ENCODE measurements around the gene ATG13. TPM values are rescaled to one million over a fixed set of nuclear protein-coding genes. Genes with fewer than 3 reads are reported as not detected.

ATG13 gene
- total RNA-seq, 2 experiments from 2014 or later, result 95.7 to 102 TPM

DNA sequence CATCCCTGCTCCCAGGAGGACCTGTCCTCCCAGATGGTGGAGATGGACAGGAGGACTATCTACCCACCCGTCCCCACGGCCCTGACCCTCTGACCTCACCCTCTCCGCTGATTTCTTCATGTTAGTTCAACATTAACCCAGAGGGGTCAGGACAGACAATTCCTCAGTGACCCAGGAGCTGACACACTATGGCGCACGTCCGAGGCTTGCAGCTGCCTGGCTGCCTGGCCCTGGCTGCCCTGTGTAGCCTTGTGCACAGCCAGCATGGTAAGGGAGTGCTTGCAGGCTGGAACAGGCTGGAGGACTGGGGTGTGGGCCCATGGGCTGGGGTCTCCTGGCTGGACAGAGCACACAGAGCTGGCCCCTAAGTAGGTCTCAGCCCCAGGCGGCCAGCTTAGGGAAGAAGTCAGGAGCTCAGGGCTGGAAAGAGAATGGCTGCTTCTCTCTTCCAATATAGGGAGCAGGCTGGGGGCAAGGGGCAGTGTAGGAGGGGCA is 101.7 kb downstream of the ATG13 start, which contains the start of gene F2:
TSS of gene F2 (plus strand) at position 166 of the 495 bp plus-strand sequence. CDS start at position 189, 23 bp downstream.
- no peak within 1 kb of the TSS for H3K27ac ChIP-seq (ENCODE audit: low read depth in 1 of 2, low read length in 2 of 2)
- H3K4me3 ChIP-seq (ENCODE audit: low read length), result no peak within 1 kb of the TSS
- TF ChIP-seq, protein P1, sequence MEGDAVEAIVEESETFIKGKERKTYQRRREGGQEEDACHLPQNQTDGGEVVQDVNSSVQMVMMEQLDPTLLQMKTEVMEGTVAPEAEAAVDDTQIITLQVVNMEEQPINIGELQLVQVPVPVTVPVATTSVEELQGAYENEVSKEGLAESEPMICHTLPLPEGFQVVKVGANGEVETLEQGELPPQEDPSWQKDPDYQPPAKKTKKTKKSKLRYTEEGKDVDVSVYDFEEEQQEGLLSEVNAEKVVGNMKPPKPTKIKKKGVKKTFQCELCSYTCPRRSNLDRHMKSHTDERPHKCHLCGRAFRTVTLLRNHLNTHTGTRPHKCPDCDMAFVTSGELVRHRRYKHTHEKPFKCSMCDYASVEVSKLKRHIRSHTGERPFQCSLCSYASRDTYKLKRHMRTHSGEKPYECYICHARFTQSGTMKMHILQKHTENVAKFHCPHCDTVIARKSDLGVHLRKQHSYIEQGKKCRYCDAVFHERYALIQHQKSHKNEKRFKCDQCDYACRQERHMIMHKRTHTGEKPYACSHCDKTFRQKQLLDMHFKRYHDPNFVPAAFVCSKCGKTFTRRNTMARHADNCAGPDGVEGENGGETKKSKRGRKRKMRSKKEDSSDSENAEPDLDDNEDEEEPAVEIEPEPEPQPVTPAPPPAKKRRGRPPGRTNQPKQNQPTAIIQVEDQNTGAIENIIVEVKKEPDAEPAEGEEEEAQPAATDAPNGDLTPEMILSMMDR (IDR thresholded peaks at IDR 0.05), result no peak
- intact Hi-C loops (cut with DNase I, micrococcal nuclease), result no loop called here
- peaks cover 13% of the 10 kb centered on the region for H3K4me1 ChIP-seq (ENCODE audit: insufficient read depth, low read length)
- peaks cover 9% of the 10 kb centered on the region for H3K4me1 Mint-ChIP-seq (ENCODE audit: low read depth)
- H3K9me3 ChIP-seq (ENCODE audit: control insufficient read depth in 1 of 2, insufficient read depth in 1 of 2, low read length in 2 of 2), result no peaks in the 10 kb centered on the region
- no peaks in the 10 kb centered on the region for H3K27me3 ChIP-seq (ENCODE audit: control insufficient read depth in 1 of 2, insufficient read depth in 2 of 2, low read length in 2 of 2)
- ChIA-PET POLR2A (interaction anchor here (0.5 to 1.9 kb wide), 2 partner anchors 19 to 92 kb away, joined by 3 to 7 read pairs; partner anchors contain the start of genes ARHGAP1 and ZNF408), CTCF (no interaction called here)
- H3K36me3 ChIP-seq (ENCODE audit: insufficient read depth, low read length), result no peaks in the 10 kb centered on the region
- no peak for DNase-seq
- H3K27me3 Mint-ChIP-seq, result no peaks in the 10 kb centered on the region
- H3K36me3 Mint-ChIP-seq (ENCODE audit: low read depth), result no peaks in the 10 kb centered on the region
- no peak within 1 kb of the TSS for H3K27ac Mint-ChIP-seq
- no peak within 1 kb of the TSS for H3K4me3 Mint-ChIP-seq
- ATAC-seq (ENCODE audit: poor library complexity), result no peak
- H3K9me3 Mint-ChIP-seq, result no peaks in the 10 kb centered on the region

DNA sequence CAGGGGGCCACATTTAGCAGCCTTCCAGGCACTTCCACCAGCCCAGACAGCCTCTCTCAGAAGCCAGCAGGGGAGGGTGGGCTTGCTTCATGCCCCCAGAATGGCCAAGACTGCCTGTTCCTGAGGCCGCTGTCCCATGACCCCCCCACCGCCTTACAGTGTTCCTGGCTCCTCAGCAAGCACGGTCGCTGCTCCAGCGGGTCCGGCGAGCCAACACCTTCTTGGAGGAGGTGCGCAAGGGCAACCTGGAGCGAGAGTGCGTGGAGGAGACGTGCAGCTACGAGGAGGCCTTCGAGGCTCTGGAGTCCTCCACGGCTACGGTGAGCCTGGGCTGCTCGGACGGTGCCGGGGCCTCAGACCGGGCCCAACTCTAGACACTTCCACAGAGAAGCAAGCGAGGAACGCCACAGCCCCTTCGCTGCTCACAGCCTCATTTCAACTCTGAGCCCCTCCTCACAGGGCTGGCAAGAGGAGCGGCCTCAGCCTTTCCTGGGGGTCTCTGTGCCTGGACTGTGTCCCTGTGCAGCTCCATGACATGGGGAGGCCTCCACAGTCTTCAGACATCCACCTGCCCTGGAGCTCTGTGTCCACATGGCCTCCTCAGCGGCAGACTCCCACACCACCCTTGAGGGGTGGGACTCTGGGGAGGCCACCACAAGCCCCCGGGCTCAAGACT is 102.3 kb downstream of the ATG13 start:
- TF ChIP-seq, protein P1 (IDR thresholded peaks at IDR 0.05), result no peak
- DNase-seq (no peak), ATAC-seq (ENCODE audit: poor library complexity) (no peak)
- H3K4me3 Mint-ChIP-seq, result no peak overlapping the region
- peaks cover 9% of the 10 kb centered on the region for H3K4me1 Mint-ChIP-seq (ENCODE audit: low read depth)
- CTCF ChIA-PET, result no interaction called here
- H3K36me3 Mint-ChIP-seq (ENCODE audit: low read depth), result no peaks in the 10 kb centered on the region
- Histone ChIP-seq H3K4me1 (ENCODE audit: insufficient read depth, low read length) (peaks cover 13% of the 10 kb centered on the region), H3K9me3 (ENCODE audit: control insufficient read depth in 1 of 2, insufficient read depth in 1 of 2, low read length in 2 of 2) (no peaks in the 10 kb centered on the region), H3K36me3 (ENCODE audit: insufficient read depth, low read length) (no peaks in the 10 kb centered on the region), H3K27me3 (ENCODE audit: control insufficient read depth in 1 of 2, insufficient read depth in 2 of 2, low read length in 2 of 2) (no peaks in the 10 kb centered on the region), H3K4me3 (ENCODE audit: low read length) (no peak overlapping the region), H3K27ac (ENCODE audit: low read depth in 1 of 2, low read length in 2 of 2) (no peak overlapping the region)
- H3K27me3 Mint-ChIP-seq, result no peaks in the 10 kb centered on the region
- no peak overlapping the region for H3K27ac Mint-ChIP-seq
- POLR2A ChIA-PET, result interaction anchor here (0.5 kb wide), 1 partner anchor 92 kb away, joined by 3 read pairs; no protein-coding TSS in a partner anchor
- intact Hi-C loops (cut with DNase I, micrococcal nuclease), result no loop called here
- H3K9me3 Mint-ChIP-seq, result no peaks in the 10 kb centered on the region

DNA sequence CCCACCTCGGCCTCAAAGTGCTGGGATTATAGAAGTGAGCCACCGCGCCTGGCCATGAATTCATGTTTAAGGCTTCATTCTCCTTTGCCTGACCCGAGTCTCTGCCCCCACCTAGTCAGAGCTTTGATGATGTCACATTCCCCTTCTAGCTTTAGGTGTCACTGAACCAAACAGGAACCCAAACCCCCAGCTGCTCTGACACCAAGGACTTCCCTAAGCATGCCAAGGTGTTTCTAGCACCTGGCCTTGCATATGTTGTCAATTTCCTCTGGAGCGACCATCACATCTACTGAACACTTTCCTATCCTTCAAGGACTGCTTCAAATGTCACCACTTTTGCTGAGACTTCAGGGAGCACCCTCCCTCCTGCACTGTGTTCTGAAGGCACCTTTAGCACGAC is 103.9 kb downstream of the ATG13 start:
- Mint-ChIP-seq H3K9me3 (no peaks in the 10 kb centered on the region), H3K4me3 (no peak overlapping the region), H3K27me3 (no peaks in the 10 kb centered on the region), H3K27ac (no peak overlapping the region), H3K36me3 (ENCODE audit: low read depth) (no peaks in the 10 kb centered on the region), H3K4me1 (ENCODE audit: low read depth) (peaks cover 9% of the 10 kb centered on the region)
- ChIA-PET CTCF (no interaction called here), POLR2A (no interaction called here)
- TF ChIP-seq, protein P1 (IDR thresholded peaks at IDR 0.05), result no peak
- Histone ChIP-seq H3K27me3 (ENCODE audit: control insufficient read depth in 1 of 2, insufficient read depth in 2 of 2, low read length in 2 of 2) (no peaks in the 10 kb centered on the region), H3K27ac (ENCODE audit: low read depth in 1 of 2, low read length in 2 of 2) (no peak overlapping the region), H3K36me3 (ENCODE audit: insufficient read depth, low read length) (no peaks in the 10 kb centered on the region), H3K9me3 (ENCODE audit: control insufficient read depth in 1 of 2, insufficient read depth in 1 of 2, low read length in 2 of 2) (no peaks in the 10 kb centered on the region), H3K4me3 (ENCODE audit: low read length) (no peak overlapping the region), H3K4me1 (ENCODE audit: insufficient read depth, low read length) (peaks cover 13% of the 10 kb centered on the region)
- no peak for ATAC-seq (ENCODE audit: poor library complexity)
- no peak for DNase-seq
- intact Hi-C loops (cut with DNase I, micrococcal nuclease), result no loop called here

Data from CD4-positive, alpha-beta T cell (primary cell).